ENCODE measurements around the gene OSBP2. TPM values are rescaled to one million over a fixed set of nuclear protein-coding genes. Genes with fewer than 3 reads are reported as not detected.

OSBP2 gene
- polyA plus RNA-seq, 1 donor (not counting 4 experiments of a cell fraction or from before 2014, with no cell fraction given) = 3.0 TPM

DNA sequence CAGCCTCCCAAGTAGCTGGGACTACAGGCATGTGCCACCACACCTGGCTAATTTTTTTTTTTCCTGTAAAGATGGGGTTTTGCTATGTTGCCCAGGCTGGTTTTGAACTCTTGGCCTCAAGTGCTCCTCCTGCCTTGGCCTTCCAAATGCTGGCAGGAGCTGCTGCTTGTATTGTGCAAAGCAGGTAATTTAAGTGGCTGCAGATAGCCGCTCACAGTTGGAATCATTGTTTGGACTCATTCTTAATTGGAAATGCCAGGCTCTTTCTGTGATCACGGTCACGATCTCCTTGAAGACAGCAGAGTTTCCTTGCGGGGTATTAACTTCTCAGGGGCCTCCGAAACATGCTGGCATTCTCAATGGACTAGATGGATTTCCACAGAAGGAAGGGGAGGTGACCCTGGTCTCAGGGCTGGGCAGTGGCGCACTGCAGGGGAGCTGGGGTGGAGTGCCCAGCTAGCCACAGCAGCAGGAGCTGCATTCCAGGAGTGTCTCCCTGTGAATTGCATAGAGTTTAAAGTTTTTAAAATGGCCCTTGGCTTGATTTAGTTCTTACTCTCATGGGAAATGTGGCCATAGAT lies 137.8 kb downstream of the OSBP2 start:
- H3K36me3 ChIP-seq (ENCODE audit: control insufficient read depth in 2 of 2, extremely low read depth in 1 of 2, insufficient read depth in 2 of 2, low read length in 2 of 2) = peaks cover 0 to 19% of the 10 kb centered on the region in 2 experiments
- H2AFZ ChIP-seq (ENCODE audit: control insufficient read depth, low read length) = no peak overlapping the region
- no peak for FAIRE-seq
- H3K27me3 ChIP-seq (ENCODE audit: control insufficient read depth, extremely low read depth, insufficient read depth, low read length) = no peaks in the 10 kb centered on the region
- no peaks in the 10 kb centered on the region for H3K9me1 ChIP-seq (ENCODE audit: control insufficient read depth, extremely low read depth, insufficient read depth, low read length)
- TF ChIP-seq EZH2 (IDR thresholded peaks at IDR 0.05; ENCODE audit: low read length) = no peak
- TF ChIP-seq, protein P1, sequence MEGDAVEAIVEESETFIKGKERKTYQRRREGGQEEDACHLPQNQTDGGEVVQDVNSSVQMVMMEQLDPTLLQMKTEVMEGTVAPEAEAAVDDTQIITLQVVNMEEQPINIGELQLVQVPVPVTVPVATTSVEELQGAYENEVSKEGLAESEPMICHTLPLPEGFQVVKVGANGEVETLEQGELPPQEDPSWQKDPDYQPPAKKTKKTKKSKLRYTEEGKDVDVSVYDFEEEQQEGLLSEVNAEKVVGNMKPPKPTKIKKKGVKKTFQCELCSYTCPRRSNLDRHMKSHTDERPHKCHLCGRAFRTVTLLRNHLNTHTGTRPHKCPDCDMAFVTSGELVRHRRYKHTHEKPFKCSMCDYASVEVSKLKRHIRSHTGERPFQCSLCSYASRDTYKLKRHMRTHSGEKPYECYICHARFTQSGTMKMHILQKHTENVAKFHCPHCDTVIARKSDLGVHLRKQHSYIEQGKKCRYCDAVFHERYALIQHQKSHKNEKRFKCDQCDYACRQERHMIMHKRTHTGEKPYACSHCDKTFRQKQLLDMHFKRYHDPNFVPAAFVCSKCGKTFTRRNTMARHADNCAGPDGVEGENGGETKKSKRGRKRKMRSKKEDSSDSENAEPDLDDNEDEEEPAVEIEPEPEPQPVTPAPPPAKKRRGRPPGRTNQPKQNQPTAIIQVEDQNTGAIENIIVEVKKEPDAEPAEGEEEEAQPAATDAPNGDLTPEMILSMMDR (optimal IDR thresholded peaks at IDR 0.05 in 1 of 3, IDR thresholded peaks at IDR 0.05 in 1 of 3, conservative IDR thresholded peaks at IDR 0.05 in 1 of 3; ENCODE audit: extremely low read depth in 1 of 3, insufficient read depth in 2 of 3, low read length in 3 of 3) = no peak
- H4K20me1 ChIP-seq (ENCODE audit: control insufficient read depth, extremely low read depth, insufficient read depth, low read length) = no peaks in the 10 kb centered on the region
- H3K9ac ChIP-seq (ENCODE audit: control insufficient read depth, extremely low read depth, insufficient read depth, low read length) = no peak overlapping the region
- no peaks in the 10 kb centered on the region for H3K79me2 ChIP-seq (ENCODE audit: control insufficient read depth, insufficient read depth, low read length)
- H3K4me2 ChIP-seq (ENCODE audit: control insufficient read depth, extremely low read depth, insufficient read depth, low read depth, low read length) = no peak overlapping the region
- H3K27ac ChIP-seq (ENCODE audit: control insufficient read depth, insufficient read depth, low read length) = no peak overlapping the region
- dilution Hi-C loops (cut with MboI; ENCODE audit: extremely low pct_ligation_motif_present, low sequenced_read_pairs) = no loop called here
- H3K4me1 ChIP-seq (ENCODE audit: control insufficient read depth, extremely low read depth, insufficient read depth, low read length) = peaks cover 51% of the 10 kb centered on the region
- H3K9me3 ChIP-seq (ENCODE audit: control insufficient read depth, low read depth, low read length) = no peaks in the 10 kb centered on the region
- H3K4me3 ChIP-seq (ENCODE audit: control insufficient read depth in 2 of 3, extremely low read depth in 1 of 3, insufficient read depth in 2 of 3, low read depth in 1 of 3, low read length in 3 of 3) = no peak overlapping the region
- DNase-seq (ENCODE audit: low read depth, low spot score) = no peak

DNA sequence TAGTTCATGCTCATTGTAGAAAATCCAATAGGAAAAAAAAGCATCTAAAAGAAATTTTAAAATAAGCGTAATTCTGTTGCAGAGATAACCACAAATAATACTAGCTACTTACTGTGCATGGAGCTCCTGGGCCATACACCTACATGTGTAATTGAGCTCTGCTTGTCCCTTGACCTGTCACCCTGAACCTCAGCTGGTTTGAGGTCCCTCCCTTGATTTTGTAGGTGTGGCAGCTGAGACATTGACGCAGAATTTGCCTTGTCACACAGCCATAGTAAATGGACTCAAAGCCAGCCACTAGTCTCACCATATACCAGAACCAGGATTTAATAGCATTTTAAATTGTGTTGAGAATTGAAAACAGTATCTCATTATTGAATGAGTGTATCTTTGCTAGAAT lies 138.6 kb downstream of the OSBP2 start:
- dilution Hi-C loops (cut with MboI; ENCODE audit: extremely low pct_ligation_motif_present, low sequenced_read_pairs) = no loop called here
- H3K4me1 ChIP-seq (ENCODE audit: control insufficient read depth, extremely low read depth, insufficient read depth, low read length) = peaks cover 58% of the 10 kb centered on the region
- no peaks in the 10 kb centered on the region for H3K79me2 ChIP-seq (ENCODE audit: control insufficient read depth, insufficient read depth, low read length)
- H3K36me3 ChIP-seq (ENCODE audit: control insufficient read depth in 2 of 2, extremely low read depth in 1 of 2, insufficient read depth in 2 of 2, low read length in 2 of 2) = peaks cover 0 to 19% of the 10 kb centered on the region in 2 experiments
- no peak for DNase-seq (ENCODE audit: low read depth, low spot score)
- H3K9ac ChIP-seq (ENCODE audit: control insufficient read depth, extremely low read depth, insufficient read depth, low read length) = no peak overlapping the region
- H4K20me1 ChIP-seq (ENCODE audit: control insufficient read depth, extremely low read depth, insufficient read depth, low read length) = no peaks in the 10 kb centered on the region
- no peak overlapping the region for H2AFZ ChIP-seq (ENCODE audit: control insufficient read depth, low read length)
- no peak for FAIRE-seq
- H3K9me3 ChIP-seq (ENCODE audit: control insufficient read depth, low read depth, low read length) = no peaks in the 10 kb centered on the region
- H3K9me1 ChIP-seq (ENCODE audit: control insufficient read depth, extremely low read depth, insufficient read depth, low read length) = no peaks in the 10 kb centered on the region
- TF ChIP-seq EZH2 (IDR thresholded peaks at IDR 0.05; ENCODE audit: low read length) = no peak
- TF ChIP-seq, protein P1 (optimal IDR thresholded peaks at IDR 0.05 in 1 of 3, IDR thresholded peaks at IDR 0.05 in 1 of 3, conservative IDR thresholded peaks at IDR 0.05 in 1 of 3; ENCODE audit: extremely low read depth in 1 of 3, insufficient read depth in 2 of 3, low read length in 3 of 3) = no peak
- no peaks in the 10 kb centered on the region for H3K27me3 ChIP-seq (ENCODE audit: control insufficient read depth, extremely low read depth, insufficient read depth, low read length)
- H3K27ac ChIP-seq (ENCODE audit: control insufficient read depth, insufficient read depth, low read length) = no peak overlapping the region
- H3K4me3 ChIP-seq (ENCODE audit: control insufficient read depth in 2 of 3, extremely low read depth in 1 of 3, insufficient read depth in 2 of 3, low read depth in 1 of 3, low read length in 3 of 3) = no peak overlapping the region
- H3K4me2 ChIP-seq (ENCODE audit: control insufficient read depth, extremely low read depth, insufficient read depth, low read depth, low read length) = no peak overlapping the region

All from keratinocyte (primary cell).